H1 (cell line): ENCODE results near the gene MFAP4. TPM values are rescaled to one million over a fixed set of nuclear protein-coding genes. Genes with fewer than 3 reads are reported as not detected.
"Not testable (repeated sequence)": the region's sequence is repeated elsewhere in the genome, so short reads cannot be mapped to it uniquely, and the experiment has no call there.

ENCODE experiments used
- CTCF ChIA-PET: fragments of 300-600 bp; sonication (Branson Sonifier 250); formaldehyde crosslinking; loops from one replicate; lab custom pipeline; 2021; ENCODE audit not compliant: partially characterized antibody; lab: Charles Lee
- POLR2A ChIA-PET: fragments of 300-600 bp; sonication (Branson Sonifier 250); formaldehyde crosslinking; loops from one replicate; lab custom pipeline; 2021; ENCODE audit warnings: inconsistent platforms; ENCODE audit not compliant: partially characterized antibody; lab: Charles Lee
- DNase-seq, 2 experiments: peaks; one replicate each; pipeline versions ENCODE4 v3.0.0 to v3.0.0-alpha.2; 2010 to 2022; ENCODE audit warnings: low spot score in 2 of 2, low read depth in 1 of 2, mixed read lengths in 1 of 2
- FAIRE-seq: peaks from 2 replicates; lab custom pipeline; 2011; peaks lifted over from hg19 to GRCh38; lab: Jason Lieb, UNC
- H2AFZ ChIP-seq: 2 replicates; pipeline ENCODE4 v1.8.1; 2012; ENCODE audit warnings: low read length, inconsistent platforms
- H2AK5ac ChIP-seq: 2 replicates; pipeline ENCODE4 v1.6.1; 2013; ENCODE audit warnings: low read depth, low read length
- H2BK120ac ChIP-seq: replicated peaks from 2 replicates; pipeline ENCODE3; 2013; ENCODE audit warnings: low read depth, low read length, inconsistent platforms
- H2BK12ac ChIP-seq: 2 replicates; pipeline ENCODE4 v1.6.1; 2013; ENCODE audit warnings: low read depth, low read length
- H2BK15ac ChIP-seq: 2 replicates; pipeline ENCODE4 v1.6.1; 2013; ENCODE audit warnings: low read length
- H2BK20ac ChIP-seq: 2 replicates; pipeline ENCODE4 v1.6.1; 2013; ENCODE audit warnings: low read length
- H2BK5ac ChIP-seq: 2 replicates; pipeline ENCODE4 v1.6.1; 2013; ENCODE audit warnings: low read depth, low read length
- H3K14ac ChIP-seq: 2 replicates; pipeline ENCODE4 v1.6.1; 2013; ENCODE audit warnings: inconsistent platforms; ENCODE audit not compliant: insufficient read length
- H3K18ac ChIP-seq: 2 replicates; pipeline ENCODE4 v1.6.1; 2013; ENCODE audit warnings: low read length; ENCODE audit errors: extremely low read depth
- H3K23ac ChIP-seq: 2 replicates; pipeline ENCODE4 v1.6.1; 2013; ENCODE audit warnings: inconsistent platforms; ENCODE audit not compliant: insufficient read length
- H3K23me2 ChIP-seq: 2 replicates; pipeline ENCODE4 v1.6.1; 2013; ENCODE audit warnings: low read depth, low read length
- H3K27ac ChIP-seq: 2 replicates; pipeline ENCODE4 v1.6.1; 2011; ENCODE audit warnings: low read depth, low read length, inconsistent platforms
- H3K27me3 ChIP-seq, 4 experiments: replicated peaks in 1 of 4; 1 replicate in 1 of 4; 2 replicates in 3 of 4; pipeline versions ENCODE4 v1.6.1 to v1.8.1; 2011 to 2013; ENCODE audit warnings: low read length in 3 of 4, mild to moderate bottlenecking in 3 of 4, inconsistent platforms in 2 of 4, mixed read lengths in 2 of 4, moderate library complexity in 1 of 4; ENCODE audit not compliant: control insufficient read depth in 3 of 4, insufficient read depth in 3 of 4; ENCODE audit errors: extremely low read depth in 1 of 4
- H3K36me3 ChIP-seq, 4 experiments: 2 replicates each; pipeline versions ENCODE4 v1.6.1 to v1.8.1; 2011 to 2013; ENCODE audit warnings: mild to moderate bottlenecking in 4 of 4, low read length in 3 of 4, moderate library complexity in 2 of 4, control low read depth in 1 of 4, inconsistent platforms in 1 of 4; ENCODE audit not compliant: insufficient read depth in 4 of 4, control insufficient read depth in 2 of 4
- H3K4ac ChIP-seq: replicated peaks from 2 replicates; pipeline ENCODE3; 2013; ENCODE audit warnings: low read length, low read depth, mixed read lengths, inconsistent platforms; ENCODE audit not compliant: insufficient read length
- H3K4me1 ChIP-seq, 4 experiments: replicated peaks in 1 of 4; 1 replicate in 1 of 4; 2 replicates in 3 of 4; pipeline versions ENCODE4 v1.6.1 to v1.8.1; 2011 to 2013; ENCODE audit warnings: low read length in 3 of 4, inconsistent platforms in 2 of 4, mixed read lengths in 1 of 4; ENCODE audit not compliant: insufficient read depth in 4 of 4, control insufficient read depth in 3 of 4
- H3K4me2 ChIP-seq, 2 experiments: 2 replicates each; pipeline versions ENCODE4 v1.6.1 to v1.8.1; 2011 to 2013; ENCODE audit warnings: low read depth in 2 of 2, low read length in 2 of 2, control low read depth in 1 of 2, inconsistent platforms in 1 of 2, mild to moderate bottlenecking in 1 of 2; ENCODE audit not compliant: insufficient read depth in 1 of 2
- H3K4me3 ChIP-seq, 4 experiments: fragments of 200-600, 300-600 bp in 1 of 4; sonication (generic), shearing (Covaris generic), sonication (Bioruptor Twin) in 1 of 4; 2 replicates each; pipeline versions ENCODE4 v1.5.1 to v1.8.1; 2011 to 2016; ENCODE audit warnings: low read length in 4 of 4, low read depth in 3 of 4, control low read depth in 2 of 4, inconsistent platforms in 2 of 4, mild to moderate bottlenecking in 2 of 4, mixed read lengths in 1 of 4, moderate library complexity in 1 of 4; ENCODE audit not compliant: insufficient read depth in 2 of 4; ENCODE audit errors: extremely low read depth in 1 of 4
- H3K56ac ChIP-seq: replicated peaks from 2 replicates; pipeline ENCODE3; 2013; ENCODE audit warnings: low read depth, mild to moderate bottlenecking, mixed read lengths, low read length, inconsistent platforms; ENCODE audit not compliant: insufficient read length
- H3K79me1 ChIP-seq: 2 replicates; pipeline ENCODE4 v1.6.1; 2013; ENCODE audit warnings: low read depth, low read length, control low read depth
- H3K79me2 ChIP-seq, 2 experiments: 2 replicates each; pipeline versions ENCODE4 v1.6.1 to v1.8.1; 2012 to 2013; ENCODE audit warnings: low read length in 2 of 2, mild to moderate bottlenecking in 2 of 2, inconsistent platforms in 1 of 2; ENCODE audit not compliant: insufficient read depth in 2 of 2, control insufficient read depth in 1 of 2
- H3K9ac ChIP-seq, 4 experiments: replicated peaks in 1 of 4; 1 replicate in 1 of 4; 2 replicates in 3 of 4; pipeline versions ENCODE4 v1.6.1 to v1.8.1; 2011 to 2013; ENCODE audit warnings: low read depth in 3 of 4, low read length in 3 of 4, control low read depth in 2 of 4, mild to moderate bottlenecking in 2 of 4, moderate library complexity in 2 of 4, inconsistent platforms in 1 of 4; ENCODE audit errors: extremely low read depth in 1 of 4
- H3K9me3 ChIP-seq, 2 experiments: 2 replicates each; pipeline versions ENCODE4 v1.6.1 to v1.8.1; 2012 to 2013; ENCODE audit warnings: mild to moderate bottlenecking in 2 of 2, moderate library complexity in 2 of 2, control low read depth in 1 of 2, inconsistent platforms in 1 of 2, low read depth in 1 of 2, low read length in 1 of 2, mixed read lengths in 1 of 2; ENCODE audit not compliant: insufficient read depth in 2 of 2
- H4K20me1 ChIP-seq, 2 experiments: replicated peaks in 1 of 2; 2 replicates each; pipeline versions ENCODE3 to v1.8.1; 2011 to 2013; ENCODE audit warnings: inconsistent platforms in 2 of 2, low read length in 2 of 2, mild to moderate bottlenecking in 1 of 2; ENCODE audit not compliant: insufficient read depth in 2 of 2, control insufficient read depth in 1 of 2
- H4K5ac ChIP-seq: 2 replicates; pipeline ENCODE4 v1.6.1; 2013; ENCODE audit warnings: low read length, low read depth, mixed read lengths, inconsistent platforms; ENCODE audit not compliant: insufficient read length
- H4K8ac ChIP-seq: 2 replicates; pipeline ENCODE4 v1.8.0; 2013; ENCODE audit warnings: mild to moderate bottlenecking, moderate library complexity, low read length, inconsistent platforms; ENCODE audit not compliant: insufficient read depth; ENCODE audit errors: extremely low read depth
- H4K91ac ChIP-seq: replicated peaks from 2 replicates; pipeline ENCODE3; 2013; ENCODE audit warnings: low read length, mixed read lengths, inconsistent platforms; ENCODE audit not compliant: insufficient read length
- WGBS, 2 experiments: shearing (Covaris generic) in 1 of 2; methylation state at CpG; one replicate each; pipeline versions ENCODE4 v1.1.6 to v1.1.7; 2013 to 2015; ENCODE audit warnings: low lambda C conversion rate in 2 of 2, mixed read lengths in 2 of 2, inconsistent platforms in 1 of 2, low coverage in 1 of 2, missing lambda C conversion rate in 1 of 2; ENCODE audit not compliant: insufficient replicate concordance in 2 of 2, insufficient coverage in 1 of 2, insufficient read length in 1 of 2; ENCODE audit errors: extremely low coverage in 1 of 2, missing lambda C conversion rate in 1 of 2; 5-methylcytosine and 5-hydroxymethylcytosine counted together
- polyA plus RNA-seq, 7 experiments: library from polyadenylated mRNA; depleted of rRNA in 3 of 7; stranded (reverse) in 5 of 7; unstranded in 2 of 7; fragments of >200 nt in 5 of 7; fragments of 200-250 nt in 2 of 7; gene quantifications; 1 replicate in 5 of 7; 2 replicates in 1 of 7; 4 replicates in 1 of 7; pipeline versions ENCODE4 v1.2.1 to v1.2.3, GENCODE V29; 2011 to 2013; ENCODE audit warnings: missing spikeins in 2 of 7, mixed read lengths in 2 of 7
- total RNA-seq: library from RNA; stranded (reverse); fragmentation: NEBNext Ultra II Directional; extraction: Animal tissue kit (Norgen Biotek cat#: 25700); gene quantifications from 2 replicates; pipeline ENCODE4 v1.2.1, GENCODE V29; 2021

MFAP4 gene
- total and polyA plus RNA-seq, 2 of the 8 experiments (the other 6 are each of a cell fraction or from before 2014, with no cell fraction given) = 3.1 to 3.6 TPM

GRCh38 chr17:19353401-19353800 lies 33.6 kb downstream of the MFAP4 start:
- H3K23ac ChIP-seq, H3K9ac ChIP-seq, H4K20me1 ChIP-seq, DNase-seq, H2BK5ac ChIP-seq, H3K14ac ChIP-seq, H3K27me3 ChIP-seq, H3K4ac ChIP-seq, H3K9me3 ChIP-seq, H2BK12ac ChIP-seq, H2AK5ac ChIP-seq, H4K5ac ChIP-seq, H3K79me2 ChIP-seq, H2BK15ac ChIP-seq, H4K8ac ChIP-seq, FAIRE-seq, H4K91ac ChIP-seq, H3K4me1 ChIP-seq, H2AFZ ChIP-seq, H3K4me3 ChIP-seq, H2BK20ac ChIP-seq, H3K18ac ChIP-seq, H3K23me2 ChIP-seq, H2BK120ac ChIP-seq, H3K4me2 ChIP-seq, H3K27ac ChIP-seq, H3K79me1 ChIP-seq, H3K56ac ChIP-seq, H3K36me3 ChIP-seq: not testable (repeated sequence)
- ChIA-PET CTCF (interaction anchor here (0.6 to 3.3 kb wide), 7 partner anchors 10 to 394 kb away, joined by 3 to 11 read pairs (median 4); partner anchors contain the start of gene B9D1), POLR2A (interaction anchor here (1.4 kb wide), 1 partner anchor 15 kb away, joined by 5 read pairs; no protein-coding TSS in a partner anchor)
- WGBS, 2 experiments = 97% methylated on average over 10 of the region's 11 CpGs; no CpG with 5 or more reads in 1 of the 2 experiments
